Measurements from ENCODE around the gene CADM1. TPM values are rescaled to one million over a fixed set of nuclear protein-coding genes. Genes with fewer than 3 reads are reported as not detected.
A peak's percentile ranks its signal among the peaks of the same experiment; 100 is the strongest.

Gene CADM1
- total RNA-seq, 2 donors from 2014 or later, result 0.61 to 1.3 TPM

GRCh38 chr11:115241899-115242298 is 262.3 kb downstream of the CADM1 start:
- no peak for ATAC-seq (replicated peaks)
- Mint-ChIP-seq H3K4me1 (no peaks in the 10 kb centered on the region), H3K27ac (no peak overlapping the region), H3K27me3 (peaks cover 4% of the 10 kb centered on the region), H3K4me3 (no peak overlapping the region), H3K9me3 (no peaks in the 10 kb centered on the region), H3K36me3 (ENCODE audit: low read depth) (no peaks in the 10 kb centered on the region)

GRCh38 chr11:115238791-115239190 is 265.4 kb downstream of the CADM1 start:
- no peak overlapping the region for H3K27ac Mint-ChIP-seq
- H3K9me3 Mint-ChIP-seq, result no peaks in the 10 kb centered on the region
- no peak for ATAC-seq (replicated peaks)
- H3K4me3 Mint-ChIP-seq, result no peak overlapping the region
- H3K36me3 Mint-ChIP-seq (ENCODE audit: low read depth), result no peaks in the 10 kb centered on the region
- no peaks in the 10 kb centered on the region for H3K4me1 Mint-ChIP-seq
- peaks cover 9% of the 10 kb centered on the region for H3K27me3 Mint-ChIP-seq

DNA sequence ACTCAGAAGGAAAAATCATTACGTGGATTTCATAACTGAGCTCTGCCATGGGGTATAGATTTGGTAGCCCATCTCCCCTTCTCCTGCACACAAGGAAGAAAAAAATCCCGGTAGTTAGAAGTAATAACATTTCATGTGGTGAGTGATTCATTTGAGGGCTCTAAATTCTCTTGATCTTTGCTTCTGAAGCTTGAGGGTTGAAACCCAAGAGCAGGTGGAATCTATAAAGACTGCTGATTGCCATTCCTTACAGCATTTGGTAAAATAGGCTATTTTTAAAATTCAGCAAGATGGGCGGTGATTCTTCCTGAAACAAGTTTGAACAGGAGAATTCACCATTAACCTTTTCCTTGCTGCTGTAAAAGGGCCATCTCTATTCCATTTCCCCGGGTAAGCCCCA is 266.1 kb downstream of the CADM1 start:
- Mint-ChIP-seq H3K4me3 (no peak overlapping the region), H3K4me1 (no peaks in the 10 kb centered on the region), H3K36me3 (ENCODE audit: low read depth) (no peaks in the 10 kb centered on the region), H3K9me3 (no peaks in the 10 kb centered on the region), H3K27me3 (peaks cover 14% of the 10 kb centered on the region), H3K27ac (no peak overlapping the region)
- no peak for ATAC-seq (replicated peaks)

DNA sequence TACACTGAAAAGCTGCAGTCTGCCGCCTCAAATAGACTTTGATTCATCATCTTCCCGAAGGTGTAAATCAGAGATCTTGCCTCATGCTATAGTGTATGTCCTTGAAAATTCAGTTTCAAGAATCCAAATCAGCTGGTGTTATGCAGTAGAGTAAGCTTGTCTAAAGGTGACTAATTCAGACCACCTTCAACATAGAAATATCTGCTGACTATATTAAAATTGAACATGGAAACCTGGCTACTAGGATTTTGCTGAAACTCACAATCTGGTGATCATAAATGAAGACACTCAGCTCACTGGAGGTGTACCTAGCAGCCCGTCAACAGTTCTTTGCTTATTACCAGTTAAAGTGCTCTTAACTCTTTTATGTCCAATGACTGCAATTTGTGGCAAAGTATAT is 266.6 kb downstream of the CADM1 start:
- Mint-ChIP-seq H3K4me1 (no peaks in the 10 kb centered on the region), H3K27ac (no peak overlapping the region), H3K27me3 (peaks cover 18% of the 10 kb centered on the region), H3K36me3 (ENCODE audit: low read depth) (no peaks in the 10 kb centered on the region), H3K9me3 (no peaks in the 10 kb centered on the region), H3K4me3 (no peak overlapping the region)
- ATAC-seq (replicated peaks), result no peak

GRCh38 chr11:115234794-115235193 is 269.4 kb downstream of the CADM1 start:
- Mint-ChIP-seq H3K4me1 (no peaks in the 10 kb centered on the region), H3K4me3 (no peak overlapping the region), H3K27ac (no peak overlapping the region), H3K9me3 (no peaks in the 10 kb centered on the region), H3K36me3 (ENCODE audit: low read depth) (no peaks in the 10 kb centered on the region), H3K27me3 (peaks cover 27% of the 10 kb centered on the region)
- no peak for ATAC-seq (replicated peaks)

GRCh38 chr11:115226556-115226955 is 277.7 kb downstream of the CADM1 start:
- Mint-ChIP-seq H3K4me3 (no peak overlapping the region), H3K9me3 (no peaks in the 10 kb centered on the region), H3K27me3 (peaks cover 26% of the 10 kb centered on the region), H3K36me3 (ENCODE audit: low read depth) (no peaks in the 10 kb centered on the region), H3K4me1 (peaks cover 5% of the 10 kb centered on the region), H3K27ac (no peak overlapping the region)
- no peak for ATAC-seq (replicated peaks)

GRCh38 chr11:115224551-115224950 is 279.7 kb downstream of the CADM1 start:
- no peak overlapping the region for H3K27ac Mint-ChIP-seq
- H3K4me3 Mint-ChIP-seq, result no peak overlapping the region
- H3K27me3 Mint-ChIP-seq, result peaks cover 15% of the 10 kb centered on the region
- no peaks in the 10 kb centered on the region for H3K9me3 Mint-ChIP-seq
- no peaks in the 10 kb centered on the region for H3K36me3 Mint-ChIP-seq (ENCODE audit: low read depth)
- H3K4me1 Mint-ChIP-seq, result peaks cover 5% of the 10 kb centered on the region
- no peak for ATAC-seq (replicated peaks)

DNA sequence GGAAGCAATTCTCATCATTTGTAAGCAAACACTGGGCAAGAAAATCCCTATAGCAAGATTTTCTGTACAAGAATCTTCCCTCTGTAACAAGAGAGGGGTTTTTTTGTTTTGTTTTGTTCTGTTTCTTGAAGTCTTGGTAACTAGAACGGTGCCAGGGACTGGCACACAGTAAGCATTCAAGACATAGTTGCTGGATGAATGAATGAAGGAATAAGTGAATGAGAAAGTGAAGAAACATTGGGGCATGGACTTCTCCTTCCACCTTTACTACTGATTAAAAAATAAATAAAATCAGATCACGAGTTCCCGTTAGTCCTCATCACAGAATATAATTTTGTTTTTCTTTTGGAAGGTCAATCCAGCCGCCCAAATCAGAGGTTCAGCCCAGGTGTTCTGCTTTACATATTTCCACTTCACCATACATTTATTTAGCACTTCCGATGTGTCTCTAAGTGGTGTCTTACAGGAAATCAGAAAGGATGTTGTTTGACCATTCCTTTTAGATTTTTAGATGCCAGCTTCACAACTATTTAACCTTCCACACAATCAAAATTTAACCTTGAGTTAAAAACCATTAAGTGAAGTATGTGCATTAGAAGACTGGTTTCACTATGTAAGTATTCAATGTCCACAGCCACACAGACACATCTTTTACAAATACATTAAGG is 281.2 kb downstream of the CADM1 start:
- peak; percentile 58 for ATAC-seq (replicated peaks)
- no peaks in the 10 kb centered on the region for H3K9me3 Mint-ChIP-seq
- H3K4me1 Mint-ChIP-seq, result peaks cover 5% of the 10 kb centered on the region
- H3K27me3 Mint-ChIP-seq, result peaks cover 16% of the 10 kb centered on the region
- H3K36me3 Mint-ChIP-seq (ENCODE audit: low read depth), result no peaks in the 10 kb centered on the region
- peak overlapping the region; percentile 37 for H3K4me3 Mint-ChIP-seq
- H3K27ac Mint-ChIP-seq, result peak overlapping the region; percentile 74

DNA sequence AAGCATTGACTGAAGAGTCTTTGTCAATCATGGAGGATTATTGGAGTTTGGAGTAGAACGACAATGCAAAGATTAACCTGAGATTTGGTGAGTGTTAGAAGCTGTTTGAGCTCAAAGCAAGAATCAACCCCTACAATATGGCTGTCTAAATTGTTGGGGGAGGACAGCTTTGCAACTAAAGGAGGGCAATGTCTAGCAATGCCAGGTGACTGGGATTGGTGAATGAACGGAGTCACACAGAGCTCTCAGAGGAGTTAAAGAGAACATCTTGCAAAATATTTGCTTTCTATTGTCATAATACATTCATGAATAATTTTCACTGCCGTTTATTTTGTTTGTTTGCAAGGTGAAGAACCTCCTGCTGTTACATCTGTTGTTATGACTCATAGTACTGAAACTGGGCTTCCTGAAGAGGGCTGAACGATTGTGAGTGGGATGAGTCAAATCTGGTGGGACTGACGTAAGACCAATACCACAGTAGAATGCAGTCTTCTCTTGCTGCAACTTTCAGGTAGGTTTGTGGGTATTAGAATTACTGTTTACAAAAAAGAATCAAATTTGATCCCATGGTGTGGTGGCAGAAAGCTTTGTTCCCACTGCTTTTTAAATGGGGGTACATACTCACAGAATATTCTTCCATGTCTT is 281.9 kb downstream of the CADM1 start:
- peak overlapping the region; percentile 37 for H3K4me3 Mint-ChIP-seq
- no peaks in the 10 kb centered on the region for H3K36me3 Mint-ChIP-seq (ENCODE audit: low read depth)
- no peaks in the 10 kb centered on the region for H3K9me3 Mint-ChIP-seq
- peak overlapping the region; percentile 74 for H3K27ac Mint-ChIP-seq
- peaks cover 5% of the 10 kb centered on the region for H3K4me1 Mint-ChIP-seq
- peaks cover 17% of the 10 kb centered on the region for H3K27me3 Mint-ChIP-seq
- peak; percentile 94 for ATAC-seq (replicated peaks)

DNA sequence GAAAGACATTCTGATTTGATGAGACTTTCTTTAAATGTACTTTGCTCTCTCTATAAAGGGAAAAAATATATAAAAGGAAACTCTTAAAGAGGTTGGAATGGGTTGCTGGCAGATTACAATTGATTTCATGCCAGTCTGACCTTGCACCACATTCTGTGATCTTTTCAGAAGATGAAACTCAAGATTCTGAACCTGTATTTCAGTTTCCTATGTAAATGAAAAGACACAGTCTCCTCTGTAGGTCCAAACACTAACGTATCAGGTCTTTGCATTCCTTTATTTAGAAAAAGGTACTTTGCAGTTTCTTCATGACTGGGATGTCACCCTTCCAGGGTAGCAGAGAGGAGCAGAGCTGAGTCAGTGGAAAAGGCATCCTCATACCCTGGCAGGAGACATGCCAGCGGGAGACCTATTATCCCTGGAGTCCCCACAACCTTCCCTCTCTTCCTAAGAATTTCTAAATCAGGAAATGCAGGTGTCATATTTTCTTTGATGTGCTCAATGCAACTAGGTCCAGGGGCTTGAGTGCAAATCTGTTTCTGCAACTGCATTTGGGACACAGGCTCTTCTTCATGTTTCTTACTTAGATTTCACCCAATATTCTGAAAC is 282.6 kb downstream of the CADM1 start:
- H3K27me3 Mint-ChIP-seq, result peaks cover 18% of the 10 kb centered on the region
- peaks cover 5% of the 10 kb centered on the region for H3K4me1 Mint-ChIP-seq
- H3K36me3 Mint-ChIP-seq (ENCODE audit: low read depth), result no peaks in the 10 kb centered on the region
- no peak overlapping the region for H3K4me3 Mint-ChIP-seq
- H3K9me3 Mint-ChIP-seq, result no peaks in the 10 kb centered on the region
- H3K27ac Mint-ChIP-seq, result peak overlapping the region; percentile 74
- ATAC-seq (replicated peaks), result no peak

- ATAC-seq (replicated peaks), result no peak
- H3K27ac Mint-ChIP-seq, result no peak overlapping the region
- no peaks in the 10 kb centered on the region for H3K9me3 Mint-ChIP-seq
- no peaks in the 10 kb centered on the region for H3K36me3 Mint-ChIP-seq (ENCODE audit: low read depth)
- peaks cover 20% of the 10 kb centered on the region for H3K27me3 Mint-ChIP-seq
- H3K4me1 Mint-ChIP-seq, result peaks cover 5% of the 10 kb centered on the region
- H3K4me3 Mint-ChIP-seq, result no peak overlapping the region
Observed at GRCh38 chr11:115220911-115221310, 283.3 kb downstream of the CADM1 start.

DNA sequence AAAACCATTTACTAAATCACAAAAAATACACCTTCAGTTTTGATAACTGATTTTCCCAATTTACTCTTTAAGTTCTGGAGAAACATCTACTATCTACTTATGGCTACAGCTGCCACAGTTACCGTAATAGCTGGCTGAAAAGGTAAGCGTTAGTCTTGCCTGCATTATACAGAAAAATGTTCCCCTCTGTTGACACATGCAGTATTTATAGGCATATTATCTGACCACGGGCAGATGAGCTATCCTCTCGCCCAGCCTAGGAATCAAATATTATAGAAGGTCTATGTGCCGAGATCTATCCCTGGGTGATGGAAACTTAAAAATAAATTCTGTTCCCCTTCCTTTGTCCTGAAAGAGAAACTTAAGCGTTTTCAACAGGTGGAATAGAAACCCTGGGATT is 283.8 kb downstream of the CADM1 start:
- H3K36me3 Mint-ChIP-seq (ENCODE audit: low read depth), result no peaks in the 10 kb centered on the region
- H3K4me1 Mint-ChIP-seq, result peaks cover 5% of the 10 kb centered on the region
- no peak overlapping the region for H3K27ac Mint-ChIP-seq
- H3K27me3 Mint-ChIP-seq, result peaks cover 20% of the 10 kb centered on the region
- H3K4me3 Mint-ChIP-seq, result no peak overlapping the region
- H3K9me3 Mint-ChIP-seq, result no peaks in the 10 kb centered on the region
- no peak for ATAC-seq (replicated peaks)

GRCh38 chr11:115219376-115219775 is 284.8 kb downstream of the CADM1 start:
- Mint-ChIP-seq H3K4me3 (no peak overlapping the region), H3K4me1 (peaks cover 5% of the 10 kb centered on the region), H3K27me3 (peaks cover 17% of the 10 kb centered on the region), H3K9me3 (no peaks in the 10 kb centered on the region), H3K36me3 (ENCODE audit: low read depth) (no peaks in the 10 kb centered on the region), H3K27ac (no peak overlapping the region)
- no peak for ATAC-seq (replicated peaks)

DNA sequence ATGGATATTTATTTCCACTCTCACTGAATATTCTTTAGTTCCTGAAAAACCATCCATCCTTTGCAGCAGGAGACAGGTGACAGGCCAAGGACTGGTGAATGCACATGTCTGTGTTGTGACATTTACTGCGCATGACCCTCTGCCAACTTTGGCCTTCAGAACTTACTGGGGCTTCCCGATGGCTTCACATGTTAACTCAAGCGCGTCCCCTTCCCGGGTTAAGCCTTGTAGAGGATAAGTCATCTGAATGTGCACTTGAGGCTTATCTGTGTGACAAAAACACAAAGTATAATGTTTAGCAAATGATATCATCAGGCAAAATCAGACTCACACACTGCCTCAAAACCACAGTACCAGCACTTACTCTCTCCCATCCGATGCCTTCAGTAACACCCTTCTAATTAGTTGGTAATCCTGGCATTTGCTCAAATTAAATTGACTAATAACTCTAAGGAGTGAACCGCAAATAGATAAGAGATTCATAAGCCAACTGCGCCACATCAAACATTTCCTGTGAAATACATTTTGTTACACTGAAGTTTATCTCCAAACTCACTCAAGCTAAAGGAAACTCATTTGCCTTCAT is 286.4 kb downstream of the CADM1 start:
- no peak overlapping the region for H3K4me3 Mint-ChIP-seq
- no peak for ATAC-seq (replicated peaks)
- no peak overlapping the region for H3K27ac Mint-ChIP-seq
- no peaks in the 10 kb centered on the region for H3K36me3 Mint-ChIP-seq (ENCODE audit: low read depth)
- peaks cover 17% of the 10 kb centered on the region for H3K27me3 Mint-ChIP-seq
- no peaks in the 10 kb centered on the region for H3K4me1 Mint-ChIP-seq
- H3K9me3 Mint-ChIP-seq, result no peaks in the 10 kb centered on the region
